Lung microvascular endothelial cell (primary cell): ENCODE results near the gene LGALS8. TPM values are rescaled to one million over a fixed set of nuclear protein-coding genes. Genes with fewer than 3 reads are reported as not detected.
"Not testable (repeated sequence)": the region's sequence is repeated elsewhere in the genome, so short reads cannot be mapped to it uniquely, and the experiment has no call there.

Experiments
- DNase-seq, 2 donors: peaks; one replicate each; pipeline versions ENCODE4 v3.0.0 to v3.0.0-alpha.2; 2010; ENCODE audit warnings: low read depth in 2 of 2
- total RNA-seq: library from RNA; depleted of rRNA; stranded (reverse); fragments of >200 nt; gene quantifications from 2 replicates; pipeline ENCODE4 v1.2.1, GENCODE V29; 2014

Gene LGALS8
- total RNA-seq, 1 donor from 2014 or later = 124 TPM

DNA sequence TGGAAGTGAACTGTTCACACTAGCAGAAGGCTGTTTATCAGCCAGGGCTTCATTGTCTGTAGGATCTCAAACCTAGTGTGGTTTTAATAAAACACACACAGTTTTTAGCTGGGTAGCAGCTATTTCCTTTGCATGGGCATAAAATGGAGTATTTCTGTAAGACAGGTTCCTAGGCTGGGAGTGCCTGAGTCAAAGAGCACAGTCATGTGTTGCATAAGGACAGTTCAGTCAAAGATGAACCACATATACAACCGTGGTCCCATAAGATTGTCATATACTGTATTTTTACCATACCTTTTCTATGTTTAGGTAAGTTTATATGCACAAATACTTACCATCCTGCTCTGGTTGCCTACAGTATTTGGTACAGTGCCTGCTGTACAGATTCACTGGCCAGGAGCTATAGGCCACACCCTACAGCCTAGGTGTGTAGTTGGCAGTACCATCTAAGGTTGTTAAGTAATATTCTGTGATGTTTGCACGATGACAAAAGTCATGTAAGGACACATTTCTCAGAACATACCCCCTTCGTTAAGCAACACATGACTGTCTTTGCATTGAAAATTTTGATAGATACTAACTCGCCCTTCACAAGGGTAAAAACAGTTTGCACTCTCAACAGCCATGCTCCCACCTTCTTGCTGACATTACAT is 17.2 kb downstream of the LGALS8 start:
- DNase-seq = no peak

DNA sequence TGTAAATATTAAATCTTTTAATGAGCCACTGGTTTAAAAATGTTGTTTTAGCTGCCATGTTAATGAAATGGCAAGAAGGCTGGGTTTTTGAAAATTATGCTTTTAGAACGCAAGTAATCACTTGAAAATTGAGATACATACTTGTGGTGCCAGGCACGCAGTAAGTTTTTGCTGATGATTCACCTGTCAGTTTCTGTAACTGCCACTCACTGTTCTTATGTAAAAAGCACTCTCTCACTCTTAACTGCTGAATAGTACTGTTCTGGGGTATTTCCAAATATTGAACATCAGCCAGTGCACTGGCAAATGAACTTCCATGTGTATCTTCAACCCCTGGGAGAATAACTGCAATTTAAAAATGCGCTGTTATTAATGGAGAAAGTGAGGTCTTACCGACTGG is 17.9 kb downstream of the LGALS8 start:
- no peak for DNase-seq

DNA sequence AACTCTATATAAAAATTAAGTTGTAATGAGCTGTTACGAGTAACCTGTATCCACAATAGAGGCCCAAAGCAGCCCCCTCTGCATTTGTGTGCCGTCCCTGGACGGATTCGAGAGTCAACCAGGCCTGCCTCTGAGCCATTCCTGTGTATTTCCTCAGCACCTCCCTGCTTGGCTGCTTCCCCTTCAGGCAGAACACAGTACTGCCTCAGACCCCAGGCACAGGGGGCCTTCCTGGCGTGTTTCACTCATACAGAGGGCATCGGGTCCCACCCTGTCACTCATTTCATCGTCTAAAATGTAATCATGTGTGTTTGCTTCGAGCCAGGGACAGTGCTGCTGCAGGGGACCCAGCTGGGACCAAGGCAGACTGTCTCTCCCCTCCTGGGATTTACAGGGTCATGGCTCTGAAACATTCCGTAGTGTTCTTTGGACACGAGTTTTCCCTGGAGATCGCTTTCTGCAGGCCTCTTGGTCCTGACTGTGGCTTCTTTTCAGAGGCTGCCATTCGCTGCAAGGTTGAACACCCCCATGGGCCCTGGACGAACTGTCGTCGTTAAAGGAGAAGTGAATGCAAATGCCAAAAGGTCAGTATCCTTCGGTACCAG is 19.4 kb downstream of the LGALS8 start:
- DNase-seq = no peak

DNA sequence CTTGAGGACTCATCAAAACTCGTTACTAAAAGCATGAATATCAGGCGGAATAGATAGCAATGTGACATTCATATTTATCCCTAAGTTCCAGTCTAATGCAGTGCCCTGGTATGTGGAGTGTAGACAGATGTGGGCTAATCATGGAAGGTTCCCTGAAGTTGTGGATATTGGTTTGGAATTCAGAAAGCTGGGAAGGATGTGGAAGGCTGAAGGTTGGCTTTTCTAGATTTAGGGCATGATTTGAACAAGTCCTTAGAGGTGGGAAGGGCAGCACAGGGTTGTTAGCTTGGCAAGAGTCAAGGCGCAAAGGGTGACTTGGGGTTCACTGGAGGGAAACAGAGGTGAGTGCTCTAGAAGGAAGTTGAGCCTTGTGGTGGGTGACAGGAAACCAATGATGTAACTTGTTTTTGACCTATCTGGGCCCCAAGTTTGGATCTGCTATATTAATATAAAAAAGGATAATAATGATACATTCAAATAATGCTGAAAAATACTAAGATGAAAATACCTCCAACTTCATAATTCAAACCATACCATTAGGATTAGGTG is 21.9 kb downstream of the LGALS8 start:
- no peak for DNase-seq

DNA sequence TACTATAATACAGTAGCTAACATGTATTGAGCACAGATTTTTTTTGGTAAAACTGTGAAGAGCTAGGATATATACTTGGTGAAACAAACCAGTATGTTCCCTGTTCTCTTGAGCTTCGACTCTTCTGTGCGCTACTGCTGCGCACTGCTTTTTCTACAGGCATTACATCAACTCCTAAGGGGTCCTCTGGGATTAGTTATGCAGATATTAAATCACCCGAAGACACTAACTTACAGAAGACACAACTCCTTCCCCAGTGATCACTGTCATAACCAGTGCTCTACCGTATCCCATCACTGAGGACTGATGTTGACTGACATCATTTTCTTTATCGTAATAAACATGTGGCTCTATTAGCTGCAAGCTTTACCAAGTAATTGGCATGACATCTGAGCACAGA is 24.7 kb downstream of the LGALS8 start:
- DNase-seq = no peak

DNA sequence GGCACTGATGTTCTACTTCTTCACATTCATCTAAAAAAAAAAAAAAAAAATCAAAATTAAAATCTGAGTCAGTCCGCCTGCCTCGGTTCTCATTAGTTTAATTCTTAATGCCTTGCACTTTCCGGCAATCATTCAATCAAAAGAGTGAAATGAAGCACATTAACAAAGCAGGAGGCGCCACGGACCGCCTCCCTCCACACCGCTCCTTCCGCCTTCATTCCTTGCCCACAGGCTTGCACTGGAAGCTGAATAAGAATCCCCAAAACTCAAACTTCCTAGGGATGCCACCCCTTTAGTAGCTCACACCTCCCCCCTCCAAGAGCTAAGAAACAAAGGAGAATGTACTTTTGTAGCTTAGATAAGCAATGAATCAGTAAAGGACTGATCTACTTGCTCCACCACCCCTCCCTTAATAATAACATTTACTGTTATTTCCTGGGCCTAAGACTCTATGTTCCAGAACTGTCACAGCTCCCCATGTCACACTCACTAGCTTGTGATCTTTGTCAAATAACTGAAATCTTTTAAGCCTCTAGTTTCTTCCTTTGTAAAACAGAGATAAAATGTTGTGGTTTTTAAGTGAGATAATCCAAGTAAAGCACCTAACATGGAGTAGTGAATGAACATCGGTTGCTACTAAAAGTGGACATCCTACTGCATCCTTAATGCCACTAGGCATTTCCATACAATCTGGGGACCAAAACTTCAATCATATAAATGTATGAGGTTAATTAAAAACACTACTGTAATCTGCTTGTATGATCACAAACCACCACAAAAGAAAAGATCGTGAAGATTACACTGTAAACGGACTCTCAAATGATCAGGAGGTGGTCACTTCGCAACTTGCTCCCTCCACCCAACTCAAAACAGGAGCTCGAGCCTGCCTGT is 27.4 kb downstream of the LGALS8 start:
- DNase-seq = no peak

DNA sequence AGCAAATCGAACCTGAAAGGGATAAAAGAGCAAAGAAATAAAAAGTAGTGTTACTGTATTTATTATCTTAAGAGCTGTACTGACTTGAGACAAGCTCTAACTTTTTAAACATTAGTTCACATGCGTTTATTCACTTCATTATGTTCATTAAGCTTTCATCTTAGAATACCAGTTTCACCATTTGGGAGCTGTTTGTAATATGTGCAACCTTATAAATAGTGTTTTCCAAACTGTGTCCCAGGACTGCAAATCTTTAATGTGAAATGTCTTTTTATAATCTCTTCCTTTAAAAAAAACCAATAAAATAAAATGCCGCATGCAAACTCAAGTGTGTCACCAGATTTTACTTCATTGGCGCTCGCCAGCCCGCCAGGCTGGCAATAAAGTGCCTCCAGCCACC is 28.3 kb downstream of the LGALS8 start:
- DNase-seq = no peak

DNA sequence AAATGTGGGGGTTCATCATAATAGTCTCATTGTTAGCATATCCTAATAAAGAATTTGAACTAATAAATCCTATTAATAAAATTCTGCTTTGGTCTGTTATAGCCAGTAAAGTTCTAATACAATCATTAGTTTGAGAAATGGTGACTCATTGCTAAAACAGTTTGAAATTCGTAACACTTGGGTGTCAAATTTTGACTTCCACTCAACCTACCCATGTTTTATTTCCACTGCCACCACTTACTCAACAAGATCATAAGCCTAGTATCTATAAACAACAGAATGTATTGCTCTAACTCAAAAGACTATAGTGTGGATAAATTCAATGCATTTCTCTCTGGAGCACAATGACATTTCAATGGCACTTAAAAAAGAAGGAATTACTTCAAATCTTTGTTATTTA is 29.1 kb downstream of the LGALS8 start:
- DNase-seq = no peak

DNA sequence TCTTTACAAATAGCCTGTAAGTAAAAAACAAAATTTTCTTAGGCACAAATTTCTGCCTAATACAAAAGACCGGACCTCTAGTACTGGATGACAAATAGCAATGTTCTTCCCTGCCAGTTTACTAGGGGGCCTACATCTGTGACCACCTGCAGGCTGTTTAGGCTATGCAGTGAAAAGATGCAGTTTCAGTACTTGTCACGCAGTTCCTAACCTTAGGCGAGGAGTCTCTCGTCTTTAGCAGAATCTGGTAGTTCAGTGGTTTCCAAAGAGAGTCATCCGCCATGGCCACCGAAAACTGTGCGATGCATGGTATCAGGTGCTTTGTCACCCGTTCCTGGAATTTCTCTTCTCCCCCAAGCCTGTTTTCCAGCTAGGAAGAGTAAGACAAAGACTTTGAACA is 29.6 kb downstream of the LGALS8 start:
- no peak for DNase-seq

DNA sequence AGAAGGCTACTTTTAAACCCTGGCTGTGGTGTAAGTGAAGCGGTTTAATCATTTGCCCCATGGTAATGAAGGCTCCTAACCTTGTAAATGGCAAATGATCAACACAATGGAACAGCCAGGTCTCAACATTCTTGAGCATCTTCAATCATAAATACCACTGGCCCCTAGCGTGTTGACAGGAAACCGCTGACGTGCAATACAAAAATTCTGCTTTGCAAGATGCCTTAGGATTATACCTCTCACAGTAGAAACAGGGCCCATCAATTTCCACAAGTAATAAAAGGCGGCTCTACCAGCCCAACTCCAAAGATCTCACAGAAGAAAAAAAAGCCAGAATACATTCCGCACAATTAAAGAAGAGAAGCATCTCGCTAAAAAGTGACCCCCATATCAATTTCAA is 32.8 kb downstream of the LGALS8 start:
- DNase-seq = no peak

DNA sequence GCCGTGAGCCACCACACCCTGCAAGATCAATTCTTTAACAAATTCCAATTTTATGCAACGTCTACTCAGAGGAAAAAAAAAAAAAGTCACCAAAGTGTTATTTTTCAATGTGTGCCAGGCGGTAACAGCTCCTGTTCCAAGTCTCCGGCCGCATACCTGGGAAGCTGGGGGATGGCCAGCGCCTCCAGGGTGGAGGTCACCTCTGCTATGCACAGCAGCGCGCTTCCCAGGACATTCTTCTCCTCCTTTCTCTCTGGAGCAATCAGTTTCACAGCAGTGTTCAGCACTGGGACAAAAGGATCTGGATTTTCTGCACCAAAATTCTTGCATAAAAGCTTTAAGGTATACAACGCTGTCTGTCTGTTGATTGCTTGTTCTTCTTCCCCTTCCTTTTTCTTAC is 34.3 kb downstream of the LGALS8 start:
- no peak for DNase-seq

DNA sequence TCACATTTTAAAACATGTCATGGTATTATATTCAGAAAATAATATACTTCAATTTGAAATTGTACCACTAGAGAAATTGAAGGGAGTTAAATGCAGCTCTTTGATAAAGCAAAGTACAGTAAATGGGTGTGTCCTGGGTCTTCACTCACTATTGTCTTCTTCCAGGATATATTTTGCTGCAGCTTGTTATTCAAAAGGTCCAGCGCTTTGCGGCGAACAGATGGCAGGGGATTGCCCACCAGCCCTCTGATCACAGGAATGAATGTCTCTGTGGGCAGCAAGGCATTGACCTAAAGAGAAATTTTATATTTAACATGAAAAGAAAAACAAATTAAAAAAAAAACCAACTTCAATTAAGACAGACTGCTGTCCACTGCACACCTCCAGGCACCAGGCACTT is 35.1 kb downstream of the LGALS8 start:
- no peak for DNase-seq

DNA sequence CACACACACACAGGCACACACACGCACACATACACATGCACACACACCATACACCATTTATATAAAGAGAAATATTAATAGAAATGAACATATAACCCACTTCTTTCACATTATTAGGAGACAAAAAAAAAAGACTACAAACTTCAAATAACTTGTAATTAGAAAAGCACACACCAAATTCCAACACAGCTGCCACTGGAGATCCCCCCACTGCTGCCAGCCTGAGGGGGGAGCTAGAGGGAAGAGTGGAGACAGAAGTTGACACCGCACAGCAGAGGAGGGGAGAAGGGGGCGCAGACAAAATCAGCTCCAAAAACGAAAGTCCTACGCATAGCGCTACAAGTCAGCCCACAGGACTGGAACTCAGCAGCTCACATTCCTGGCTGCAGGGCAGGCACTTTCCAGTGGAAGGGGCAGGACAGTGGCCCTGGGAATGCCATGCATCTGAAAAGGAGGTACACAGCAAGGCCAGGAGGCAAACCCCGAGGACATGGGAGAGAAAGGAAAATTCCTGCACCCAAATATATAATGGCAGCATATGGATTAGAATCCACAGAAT is 36.5 kb downstream of the LGALS8 start:
- DNase-seq = no peak

DNA sequence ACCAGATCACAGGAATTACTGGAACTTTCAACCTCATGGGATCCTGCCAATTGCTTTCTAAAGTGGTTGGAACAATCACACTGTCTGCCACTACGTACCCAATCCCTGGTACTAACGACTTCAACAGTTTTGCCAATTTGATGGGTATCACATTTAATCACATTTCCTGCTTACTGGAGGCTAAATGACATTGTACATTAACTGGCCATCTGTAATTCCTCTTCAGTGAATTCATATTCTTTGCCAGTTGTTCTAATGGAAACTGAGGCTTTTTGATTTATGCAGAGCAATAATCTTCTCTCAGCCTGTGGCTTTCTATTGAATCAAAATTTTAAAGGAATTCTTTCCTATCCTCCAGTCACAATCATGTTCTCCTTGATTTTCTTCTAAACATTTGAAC is 38.2 kb downstream of the LGALS8 start:
- no peak for DNase-seq

DNA sequence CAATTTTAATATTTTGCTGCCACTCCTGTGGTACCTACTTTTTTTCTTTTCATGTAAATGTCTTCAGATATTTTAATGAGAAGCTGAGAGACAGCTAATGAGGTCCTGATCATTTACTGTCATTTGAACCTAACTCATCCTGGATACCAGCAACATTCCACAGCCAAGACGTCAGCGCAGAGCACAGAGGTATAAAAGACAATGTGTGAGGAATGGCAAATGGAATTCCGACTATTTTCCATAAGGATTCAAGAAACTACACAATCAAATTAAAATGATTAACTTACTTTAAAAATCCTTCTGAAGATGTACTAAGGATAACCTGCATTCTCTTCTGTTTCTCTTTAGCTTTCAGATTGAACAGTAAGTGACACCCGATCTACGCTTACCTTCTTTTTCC is 41.7 kb downstream of the LGALS8 start:
- no peak for DNase-seq

DNA sequence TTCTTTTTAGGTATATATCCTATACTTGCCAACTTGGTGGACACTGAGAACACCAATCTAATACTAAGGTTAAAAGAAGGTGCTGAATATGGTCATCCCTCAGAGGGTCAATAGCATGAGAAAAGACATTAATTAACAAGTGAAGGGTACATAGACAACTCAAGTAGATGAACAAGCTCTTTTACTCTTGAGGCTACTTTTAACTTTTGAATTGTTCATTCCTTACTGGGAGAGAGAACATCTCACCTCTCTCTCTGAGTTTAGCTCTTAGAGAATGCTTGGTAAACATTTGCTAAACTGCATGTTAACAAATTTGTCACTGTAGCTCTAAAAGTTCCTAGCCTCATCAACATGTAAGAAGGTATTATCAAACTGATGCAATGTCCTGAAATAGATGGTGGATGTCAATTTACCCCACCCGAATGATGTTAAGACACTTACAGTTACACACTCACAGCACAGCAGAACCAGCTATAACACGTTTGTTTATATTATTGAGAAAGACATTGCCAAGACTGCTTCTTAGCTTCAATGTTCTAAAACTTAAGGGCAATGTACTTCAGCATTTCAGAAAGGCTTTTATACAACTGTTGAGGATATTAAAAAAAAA is 44.6 kb downstream of the LGALS8 start:
- DNase-seq = no peak

DNA sequence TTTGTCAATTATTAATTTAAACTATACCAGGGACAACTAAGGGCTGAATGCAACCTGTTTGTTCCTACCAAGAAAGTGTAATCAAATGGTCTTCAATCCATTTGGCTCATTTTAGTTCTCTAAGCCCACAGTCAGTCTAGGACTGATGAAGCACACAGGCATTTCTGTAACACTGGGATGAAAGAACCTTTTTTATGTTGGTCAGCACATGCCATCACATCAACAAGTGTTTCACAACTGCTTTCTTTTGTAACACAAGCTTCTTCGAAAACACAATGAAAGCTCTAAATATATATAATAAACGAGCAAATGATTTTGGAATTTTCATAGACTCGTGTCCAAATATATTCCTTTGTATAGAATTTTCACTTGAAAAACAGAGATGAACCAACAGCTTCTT is 51.7 kb downstream of the LGALS8 start:
- DNase-seq = no peak

DNA sequence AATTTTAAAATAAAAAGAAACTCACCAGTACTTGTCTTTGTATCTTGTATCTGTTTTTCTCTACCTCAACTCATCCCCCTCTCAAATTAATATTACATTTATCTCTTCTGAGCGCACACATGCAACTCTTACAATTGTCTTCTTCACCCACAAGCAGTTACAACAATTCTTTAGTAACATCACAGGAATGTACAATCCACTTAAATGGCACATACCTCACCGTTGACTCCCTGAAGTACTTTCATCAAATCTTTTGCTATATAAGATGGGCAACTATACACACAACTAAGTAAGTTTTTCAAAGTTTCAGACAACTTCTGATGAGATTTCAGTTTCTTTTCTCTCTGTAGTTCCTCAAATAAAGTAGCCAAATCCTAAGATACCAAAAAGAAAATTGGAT is 52.2 kb downstream of the LGALS8 start:
- no peak for DNase-seq

DNA sequence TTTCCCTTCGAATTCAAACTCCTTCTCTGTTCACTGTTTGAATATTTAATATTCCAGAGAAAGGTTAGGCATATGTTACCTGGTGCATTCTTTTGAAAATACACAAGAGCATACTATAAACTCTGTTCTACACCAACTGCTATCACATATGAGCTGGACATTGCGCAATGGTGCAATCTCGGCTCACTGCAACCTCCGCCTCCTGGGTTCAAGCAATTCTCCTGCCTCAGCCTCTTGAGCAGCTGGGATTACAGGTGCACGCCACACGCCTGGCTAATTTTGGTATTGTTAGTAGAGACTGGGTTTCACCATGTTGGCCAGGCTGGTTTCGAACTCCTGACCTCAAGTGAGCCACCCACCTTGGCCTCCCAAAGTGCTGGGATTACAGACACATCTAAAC is 53.3 kb downstream of the LGALS8 start:
- DNase-seq = not testable (repeated sequence)

DNA sequence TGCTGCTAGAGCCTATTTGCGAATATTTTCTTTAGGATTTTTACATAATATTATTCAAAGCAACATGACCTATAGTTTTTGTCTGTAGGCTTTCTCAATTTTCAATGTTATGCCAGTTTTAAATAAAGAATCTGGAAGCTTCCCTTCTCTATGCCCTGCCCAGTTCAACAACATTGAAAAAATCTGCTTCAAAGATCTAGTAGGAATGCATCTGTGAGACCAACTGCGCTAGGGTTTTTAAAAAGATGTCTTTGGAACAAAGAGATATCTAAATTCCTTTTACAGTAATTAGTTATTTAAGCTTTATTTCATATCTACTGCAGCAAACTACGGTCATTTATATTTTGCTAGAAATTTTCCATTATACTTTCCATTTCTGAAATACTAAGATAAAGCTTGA is 54.9 kb downstream of the LGALS8 start:
- no peak for DNase-seq

DNA sequence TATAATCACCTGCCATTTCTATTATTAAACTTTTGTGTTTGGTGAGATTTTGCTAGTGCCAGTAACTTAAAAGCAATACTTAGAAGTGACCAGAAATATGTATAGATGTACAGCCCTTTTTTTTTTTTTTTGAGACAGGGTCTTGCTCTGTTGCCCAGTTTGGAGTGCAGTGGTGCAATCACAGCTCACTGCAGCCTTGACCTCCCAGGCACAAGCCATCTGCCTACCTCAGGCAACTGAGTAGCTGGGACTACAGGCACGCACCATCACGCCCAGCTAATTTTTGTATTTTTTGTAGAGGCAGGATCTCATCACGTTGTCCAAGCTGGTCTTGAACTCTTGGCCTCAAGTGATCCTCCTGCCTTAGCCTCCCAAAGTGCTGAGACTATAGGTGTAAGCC is 56.6 kb downstream of the LGALS8 start:
- DNase-seq = not testable (repeated sequence)

DNA sequence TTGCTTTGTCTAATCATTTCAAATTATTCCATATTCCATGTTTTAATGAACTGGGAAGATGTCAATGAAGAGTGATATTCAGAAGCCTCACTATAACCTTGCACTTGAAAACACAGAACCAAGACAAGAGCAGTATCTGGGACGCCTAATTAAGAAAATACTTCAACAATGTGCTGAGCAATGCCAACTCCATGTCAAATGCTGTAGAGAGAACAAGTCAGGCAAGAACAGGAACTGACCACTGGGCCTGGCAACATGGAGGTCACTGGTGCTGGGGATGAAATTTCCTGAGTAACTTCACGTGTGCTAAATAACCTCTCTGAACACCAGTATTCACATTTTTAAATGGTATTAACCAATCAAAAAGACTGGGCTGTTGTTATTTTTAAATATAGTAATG is 57.7 kb downstream of the LGALS8 start:
- DNase-seq = no peak
